Endothelial cell of umbilical vein (primary cell): ENCODE data around the gene SPEM2. TPM values are rescaled to one million over a fixed set of nuclear protein-coding genes. Genes with fewer than 3 reads are reported as not detected.

Experiments
- BruUV-seq: library from RNA; stranded (reverse); fragments of 400-500 nt; replicated peaks from 2 replicates; lab custom pipeline; 2021; lab: Mats Ljungman, UMichigan
- CTCF ChIA-PET: fragments of 300-600, 350-600 bp; sonication (Branson Sonifier 250); formaldehyde crosslinking; loops from one replicate; lab custom pipeline; 2021; ENCODE audit warnings: antibody characterized with exemption, inconsistent platforms; lab: Charles Lee
- POLR2A ChIA-PET: fragments of 300-600, 350-600 bp; sonication (Branson Sonifier 250); formaldehyde crosslinking; loops from one replicate; lab custom pipeline; 2021; ENCODE audit warnings: antibody characterized with exemption, inconsistent platforms; lab: Charles Lee
- DNase-seq: peaks from one replicate; pipeline ENCODE4 v3.0.0-alpha.2; 2011; ENCODE audit warnings: low read depth, low spot score
- FAIRE-seq: peaks from 2 replicates; lab custom pipeline; 2011; peaks lifted over from hg19 to GRCh38; lab: Jason Lieb, UNC
- H2AFZ ChIP-seq: 2 replicates; pipeline ENCODE4 v1.6.0; 2012; ENCODE audit warnings: low read depth, low read length, control low read depth, inconsistent platforms
- H3K27ac ChIP-seq: 2 replicates; pipeline ENCODE4 v1.5.1; 2011; ENCODE audit warnings: low read depth, mild to moderate bottlenecking, control low read depth, low read length, moderate library complexity; ENCODE audit not compliant: insufficient read depth
- H3K27me3 ChIP-seq, 2 experiments: 2 replicates each; pipeline versions ENCODE4 v1.6.0 to v1.6.1; 2011; ENCODE audit warnings: low read length in 2 of 2, mixed read lengths in 1 of 2; ENCODE audit not compliant: control insufficient read depth in 2 of 2, insufficient read depth in 2 of 2
- H3K36me3 ChIP-seq, 2 experiments: 2 replicates in 1 of 2; 3 replicates in 1 of 2; pipeline ENCODE4 v1.5.1; 2011; ENCODE audit warnings: low read length in 2 of 2, mild to moderate bottlenecking in 1 of 2, moderate library complexity in 1 of 2; ENCODE audit not compliant: control insufficient read depth in 2 of 2, insufficient read depth in 2 of 2; ENCODE audit errors: extremely low read depth in 1 of 2
- H3K4me1 ChIP-seq: 3 replicates; pipeline ENCODE4 v1.5.1; 2011; ENCODE audit warnings: mild to moderate bottlenecking, low read length; ENCODE audit not compliant: control insufficient read depth, insufficient read depth; ENCODE audit errors: extremely low read depth
- H3K4me2 ChIP-seq: 2 replicates; pipeline ENCODE4 v1.6.1; 2011; ENCODE audit warnings: low read length, control low read depth, mixed read lengths; ENCODE audit not compliant: insufficient read depth
- H3K4me3 ChIP-seq, 3 experiments: fragments of 200-600 bp in 1 of 3; sonication (generic), shearing (Covaris generic) in 1 of 3; replicated peaks in 1 of 3; 2 replicates each; pipeline ENCODE4 v1.5.1; 2011 to 2016; ENCODE audit warnings: control low read depth in 3 of 3, low read length in 3 of 3, mild to moderate bottlenecking in 2 of 3, inconsistent platforms in 1 of 3, low read depth in 1 of 3, moderate library complexity in 1 of 3; ENCODE audit not compliant: insufficient read depth in 1 of 3
- H3K79me2 ChIP-seq: 2 replicates; pipeline ENCODE4 v1.6.0; 2012; ENCODE audit warnings: low read length, inconsistent platforms; ENCODE audit not compliant: control insufficient read depth, insufficient read depth
- H3K9ac ChIP-seq: replicated peaks from 2 replicates; pipeline ENCODE3; 2011; ENCODE audit warnings: low read length, control low read depth; ENCODE audit not compliant: insufficient read depth; ENCODE audit errors: extremely low read depth
- H3K9me1 ChIP-seq: replicated peaks from 3 replicates; pipeline ENCODE4 v1.6.0; 2011; ENCODE audit warnings: mild to moderate bottlenecking, low read length; ENCODE audit not compliant: control insufficient read depth, insufficient read depth; ENCODE audit errors: extremely low read depth
- H3K9me3 ChIP-seq: replicated peaks from 2 replicates; pipeline ENCODE4 v1.5.1; 2012; ENCODE audit warnings: low read length, inconsistent platforms; ENCODE audit not compliant: control insufficient read depth, insufficient read depth
- H4K20me1 ChIP-seq: replicated peaks from 2 replicates; pipeline ENCODE3; 2011; ENCODE audit warnings: mild to moderate bottlenecking, low read length; ENCODE audit not compliant: control insufficient read depth, insufficient read depth; ENCODE audit errors: extremely low read depth
- CTCF ChIP-seq, 2 donors: IDR thresholded peaks; 1 replicate in 1 of 2; 2 replicates in 1 of 2; pipeline ENCODE4 v1.5.1; 2011; ENCODE audit warnings: low read length in 2 of 2, mild to moderate bottlenecking in 2 of 2, moderate library complexity in 2 of 2, control low read depth in 1 of 2, inconsistent platforms in 1 of 2, low read depth in 1 of 2; ENCODE audit not compliant: insufficient read depth in 1 of 2; ENCODE audit errors: extremely low read depth in 1 of 2
- FOS ChIP-seq: IDR thresholded peaks from 2 replicates; pipeline ENCODE4 v1.6.1; 2011; ENCODE audit warnings: mild to moderate bottlenecking, low read length, moderate library complexity, borderline replicate concordance; ENCODE audit not compliant: insufficient read depth
- GATA2 ChIP-seq: IDR thresholded peaks from 2 replicates; pipeline ENCODE4 v1.7.0; 2011; ENCODE audit warnings: low read depth, mild to moderate bottlenecking, moderate library complexity, mixed read lengths, low read length; ENCODE audit not compliant: insufficient read length, insufficient read depth
- POLR2A ChIP-seq: IDR thresholded peaks from 2 replicates; pipeline ENCODE4 v1.6.1; 2012; ENCODE audit warnings: low read depth, mild to moderate bottlenecking, control low read depth, low read length
- POLR2AphosphoS5 ChIP-seq: IDR thresholded peaks from 2 replicates; pipeline ENCODE4 v1.6.1; 2012; ENCODE audit warnings: low read depth, mild to moderate bottlenecking, control low read depth, low read length, moderate library complexity; ENCODE audit not compliant: insufficient read depth
- dilution Hi-C: fragments of 300-500 bp; cut with MboI; formaldehyde crosslinking; loops from one replicate; pipeline ENCODE4 v1.15.0; 2019; ENCODE audit warnings: low sequenced_read_pairs; ENCODE audit not compliant: extremely low pct_ligation_motif_present
- intact Hi-C: fragments of 100-400 bp; cut with micrococcal nuclease; formaldehyde crosslinking; loops from one replicate; pipeline ENCODE4 v1.10.0; 2022
- polyA plus RNA-seq, 4 experiments: library from polyadenylated mRNA; depleted of rRNA in 3 of 4; stranded (reverse) in 3 of 4; unstranded in 1 of 4; fragments of >200 nt; gene quantifications; 2 replicates each; pipeline versions ENCODE4 v1.2.1 to v1.2.3, GENCODE V29; 2011 to 2012; ENCODE audit warnings: missing spikeins in 1 of 4
- total RNA-seq: library from RNA; stranded (reverse); gene quantifications from 2 replicates; pipeline ENCODE4 v1.2.3, GENCODE V29; 2021

Gene SPEM2
- total and polyA plus RNA-seq, 2 donors (not counting 3 experiments of a cell fraction or from before 2014, with no cell fraction given), result not detected

DNA sequence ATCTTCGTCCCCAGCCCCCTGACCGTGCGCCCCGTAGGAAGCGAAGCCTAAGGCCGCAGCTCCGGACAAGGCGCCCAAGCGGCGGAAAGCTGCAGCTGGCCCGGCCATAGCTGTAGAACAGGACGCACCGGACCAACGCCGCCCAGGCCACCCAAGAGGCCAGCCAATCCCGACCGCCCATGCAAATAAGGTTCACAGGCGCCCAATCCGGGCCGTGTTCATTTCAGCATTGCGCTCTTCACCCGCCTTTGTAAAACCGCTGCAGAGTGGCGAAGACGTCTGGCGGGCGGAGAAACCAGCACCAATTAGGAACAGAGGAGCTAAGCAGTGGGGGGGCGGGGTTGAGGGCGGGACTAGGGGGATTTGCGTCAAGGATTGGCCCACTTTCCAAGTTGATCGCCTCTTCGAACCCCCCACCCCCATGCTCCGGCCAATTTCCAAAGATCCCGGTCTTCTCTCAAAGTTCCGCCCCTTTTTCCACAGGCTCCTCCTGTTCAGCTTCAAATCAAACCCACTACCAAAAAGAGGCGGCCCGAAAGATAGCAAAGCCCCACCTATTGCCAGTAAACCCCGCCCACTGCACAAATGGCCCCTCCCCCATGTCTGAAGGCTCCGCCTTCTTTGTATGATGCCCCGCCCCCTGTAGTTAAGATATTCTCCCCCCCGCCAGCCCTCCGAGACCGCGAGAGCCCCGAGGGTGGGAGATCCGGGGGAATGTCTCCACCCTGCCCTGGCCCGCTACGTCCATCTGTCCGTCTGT lies 21.3 kb upstream of the SPEM2 start, which contains the start of gene TMEM256:
Gene TMEM256, minus strand, starts transcription at position 121 of the 760 bp plus-strand sequence. Its CDS starts 13 bp downstream, at position 108.
- H2AFZ ChIP-seq, result peak within 1 kb of the TSS; percentile 78
- peak within 1 kb of the TSS; percentile 41 for H3K9ac ChIP-seq
- peaks cover 0 to 6% of the 10 kb centered on the region in 2 experiments for H3K36me3 ChIP-seq
- no peaks in the 10 kb centered on the region for H3K27me3 ChIP-seq
- ChIA-PET POLR2A (interaction anchor here (0.6 to 1.6 kb wide), 17 partner anchors 10 to 339 kb away, joined by 3 to 14 read pairs (median 5); partner anchors contain the start of genes MPDU1, PLSCR3, POLR2A and TMEM102), CTCF (interaction anchor here (0.6 to 2.9 kb wide), 21 partner anchors 10 to 324 kb away, joined by 3 to 40 read pairs (median 4); partner anchors contain the start of genes CHRNB1, PLSCR3, TMEM102 and TMEM95)
- TF ChIP-seq POLR2A (peak; percentile 93), POLR2AphosphoS5 (peak; percentile 96), CTCF (IDR thresholded peaks at IDR 0.05; ENCODE audit: extremely low read depth in 1 of 2, insufficient read depth in 1 of 2, low read depth in 1 of 2, low read length in 2 of 2) (peak in 1 of 2 donors; percentile 2), FOS (no peak), GATA2 (no peak)
- H3K4me2 ChIP-seq, result peak within 1 kb of the TSS; percentile 50
- DNase-seq, result peak; percentile 99
- peak within 1 kb of the TSS; percentile 43 to 61 (median 52) for H3K4me3 ChIP-seq
- FAIRE-seq, result peak; percentile 100
- no peaks in the 10 kb centered on the region for H4K20me1 ChIP-seq
- H3K79me2 ChIP-seq, result peaks cover 4% of the 10 kb centered on the region
- BruUV-seq, result no TSS peak
- peaks cover 12% of the 10 kb centered on the region for H3K4me1 ChIP-seq
- H3K27ac ChIP-seq, result peak within 1 kb of the TSS; percentile 21
- dilution Hi-C loops, result no loop called here
- intact Hi-C loops, result loop anchor here (1.0 to 2.0 kb wide), 5 partner anchors 10 to 283 kb away; partner anchors contain the start of genes PLSCR3, POLR2A, SENP3 and TMEM102
- no peaks in the 10 kb centered on the region for H3K9me3 ChIP-seq
- no peaks in the 10 kb centered on the region for H3K9me1 ChIP-seq
